ENCODE data around the gene SLC4A5.
A peak's percentile ranks its signal among the peaks of the same experiment; 100 is the strongest.

Gene SLC4A5

DNA sequence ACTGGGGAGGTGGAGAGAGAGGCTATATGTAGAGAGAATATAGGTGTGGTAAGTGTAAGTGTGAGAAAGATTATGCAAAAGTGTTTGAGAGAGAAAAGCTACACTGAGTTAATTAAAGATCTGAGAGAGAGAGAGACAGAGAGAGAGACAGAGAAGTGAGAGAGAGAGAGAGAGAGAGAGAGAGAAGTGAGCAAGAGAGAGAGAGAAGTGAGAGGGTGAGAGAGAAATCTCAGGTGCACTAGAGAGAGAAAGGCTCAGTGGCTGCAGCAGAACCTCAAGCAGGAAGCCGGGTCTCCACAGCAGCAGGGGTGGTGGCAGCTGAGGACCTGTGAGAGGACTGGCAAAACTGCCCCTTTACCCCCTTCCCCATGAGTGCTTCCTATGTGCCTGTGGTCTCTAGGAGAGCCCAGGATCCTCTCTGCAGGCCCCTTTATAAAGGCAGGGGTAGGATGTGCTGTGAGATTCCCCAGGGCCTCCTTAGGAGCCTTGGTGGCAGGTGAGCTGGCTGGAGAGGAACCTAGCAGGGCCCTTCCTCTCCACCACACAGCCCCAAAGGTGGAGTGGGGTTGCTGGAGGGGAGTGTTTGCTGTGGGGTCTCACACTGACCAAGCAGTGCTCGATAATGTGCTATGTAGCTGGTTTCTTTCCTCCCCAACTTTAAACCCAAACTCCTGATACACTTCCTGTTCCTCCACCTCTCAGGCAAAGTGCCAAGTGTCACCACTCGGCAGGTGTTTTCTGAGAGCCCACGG is 52.6 kb downstream of the SLC4A5 start:
- DNase-seq (ENCODE audit: low spot score), result peak; percentile 39
- TF ChIP-seq, protein P1, sequence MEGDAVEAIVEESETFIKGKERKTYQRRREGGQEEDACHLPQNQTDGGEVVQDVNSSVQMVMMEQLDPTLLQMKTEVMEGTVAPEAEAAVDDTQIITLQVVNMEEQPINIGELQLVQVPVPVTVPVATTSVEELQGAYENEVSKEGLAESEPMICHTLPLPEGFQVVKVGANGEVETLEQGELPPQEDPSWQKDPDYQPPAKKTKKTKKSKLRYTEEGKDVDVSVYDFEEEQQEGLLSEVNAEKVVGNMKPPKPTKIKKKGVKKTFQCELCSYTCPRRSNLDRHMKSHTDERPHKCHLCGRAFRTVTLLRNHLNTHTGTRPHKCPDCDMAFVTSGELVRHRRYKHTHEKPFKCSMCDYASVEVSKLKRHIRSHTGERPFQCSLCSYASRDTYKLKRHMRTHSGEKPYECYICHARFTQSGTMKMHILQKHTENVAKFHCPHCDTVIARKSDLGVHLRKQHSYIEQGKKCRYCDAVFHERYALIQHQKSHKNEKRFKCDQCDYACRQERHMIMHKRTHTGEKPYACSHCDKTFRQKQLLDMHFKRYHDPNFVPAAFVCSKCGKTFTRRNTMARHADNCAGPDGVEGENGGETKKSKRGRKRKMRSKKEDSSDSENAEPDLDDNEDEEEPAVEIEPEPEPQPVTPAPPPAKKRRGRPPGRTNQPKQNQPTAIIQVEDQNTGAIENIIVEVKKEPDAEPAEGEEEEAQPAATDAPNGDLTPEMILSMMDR (IDR thresholded peaks at IDR 0.05; ENCODE audit: extremely low read depth, missing control alignments), result no peak

GRCh38 chr2:74290066-74290465 is 53.1 kb downstream of the SLC4A5 start:
- TF ChIP-seq, protein P1 (IDR thresholded peaks at IDR 0.05; ENCODE audit: extremely low read depth, missing control alignments), result no peak
- no peak for DNase-seq (ENCODE audit: low spot score)

- TF ChIP-seq, protein P1 (IDR thresholded peaks at IDR 0.05; ENCODE audit: extremely low read depth, missing control alignments), result no peak
- DNase-seq (ENCODE audit: low spot score), result no peak
Observed at GRCh38 chr2:74286725-74287124, 56.5 kb downstream of the SLC4A5 start.

- TF ChIP-seq, protein P1 (IDR thresholded peaks at IDR 0.05; ENCODE audit: extremely low read depth, missing control alignments), result no peak
- no peak for DNase-seq (ENCODE audit: low spot score)
Observed at GRCh38 chr2:74281141-74281975, 61.9 kb downstream of the SLC4A5 start.

- TF ChIP-seq, protein P1 (IDR thresholded peaks at IDR 0.05; ENCODE audit: extremely low read depth, missing control alignments), result no peak
- no peak for DNase-seq (ENCODE audit: low spot score)
Observed at GRCh38 chr2:74278694-74279093, 64.5 kb downstream of the SLC4A5 start.

DNA sequence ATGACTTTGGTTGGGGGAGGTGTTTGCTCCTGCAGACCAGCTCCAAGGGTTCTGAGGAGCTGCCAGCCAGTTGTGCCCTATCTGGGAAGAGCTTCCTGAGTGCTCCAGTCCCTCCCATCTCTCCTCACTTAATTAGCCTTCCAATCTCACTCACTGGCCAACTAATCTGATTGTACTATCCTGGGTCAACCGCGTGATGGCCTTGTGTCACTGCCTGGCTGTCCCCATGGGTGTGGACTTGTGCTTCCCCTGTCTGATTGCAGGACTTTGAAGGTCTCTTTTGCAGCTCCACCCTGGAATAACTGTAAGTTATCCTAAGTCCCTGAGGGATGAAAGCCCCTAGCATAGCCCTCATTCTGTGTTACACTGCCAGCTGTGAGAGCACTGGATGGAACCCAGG is 65.0 kb downstream of the SLC4A5 start:
- TF ChIP-seq, protein P1 (IDR thresholded peaks at IDR 0.05; ENCODE audit: extremely low read depth, missing control alignments), result no peak
- no peak for DNase-seq (ENCODE audit: low spot score)

DNA sequence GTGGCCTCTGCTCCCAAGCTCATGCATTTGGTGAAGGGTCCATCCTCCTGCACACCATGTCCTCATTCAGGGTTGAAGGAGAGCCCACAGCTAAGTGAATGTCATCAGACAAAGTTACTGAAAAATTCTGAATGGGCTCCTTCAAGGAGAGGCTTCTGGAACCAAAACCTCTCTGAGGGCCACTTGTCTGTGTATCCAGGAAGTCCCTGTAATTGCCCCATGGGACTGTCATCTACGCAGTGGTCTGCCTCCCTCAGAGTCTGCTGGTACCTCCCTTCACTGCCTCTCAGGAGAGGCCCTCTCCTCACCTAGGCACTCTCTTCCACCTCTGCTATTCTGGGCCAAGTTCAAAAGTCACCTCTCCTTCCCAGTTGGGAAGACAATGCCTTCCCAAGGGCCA is 68.0 kb downstream of the SLC4A5 start:
- no peak for DNase-seq (ENCODE audit: low spot score)
- TF ChIP-seq, protein P1 (IDR thresholded peaks at IDR 0.05; ENCODE audit: extremely low read depth, missing control alignments), result no peak
